Sigmoid colon (tissue), 7 donors: ENCODE data around the gene NCOA1. TPM values are rescaled to one million over a fixed set of nuclear protein-coding genes. Genes with fewer than 3 reads are reported as not detected.

Source experiments
- DNase-seq: peaks from one replicate; pipeline ENCODE4 v3.0.0-alpha.2; 2019
- H3K27ac ChIP-seq, 4 donors: fragments of 200-600 bp; sonication (generic); one replicate each; pipeline ENCODE4 v1.5.1; 2016 to 2019; ENCODE audit warnings: mild to moderate bottlenecking in 1 of 4
- H3K27me3 ChIP-seq, 3 donors: fragments of 200-600 bp; sonication (generic); one replicate each; pipeline ENCODE4 v1.5.1; 2019; ENCODE audit warnings: mild to moderate bottlenecking in 1 of 3
- H3K36me3 ChIP-seq, 4 donors: fragments of 200-600 bp; sonication (generic); one replicate each; pipeline ENCODE4 v1.5.1; 2016 to 2019
- H3K4me1 ChIP-seq, 4 donors: fragments of 200-600 bp; sonication (generic); one replicate each; pipeline ENCODE4 v1.5.1; 2017 to 2019
- H3K4me3 ChIP-seq, 4 donors: fragments of 200-600 bp; sonication (generic); one replicate each; pipeline ENCODE4 v1.5.1; 2017 to 2019; ENCODE audit warnings: mild to moderate bottlenecking in 2 of 4, moderate library complexity in 1 of 4
- H3K9me3 ChIP-seq, 4 donors: fragments of 200-600 bp in 3 of 4; sonication (generic) in 3 of 4; one replicate each; pipeline versions ENCODE4 v1.5.1 to v1.6.1; 2013 to 2019
- EP300 ChIP-seq, 4 donors: sonication (generic); formaldehyde crosslinking; IDR thresholded peaks; one replicate each; pipeline ENCODE4 v1.6.1; 2017; ENCODE audit warnings: antibody characterized with exemption in 4 of 4
- POLR2A ChIP-seq, 2 donors: fragments of 450-650 bp; IDR thresholded peaks; one replicate each; pipeline ENCODE4 v1.6.1; 2016; ENCODE audit warnings: antibody characterized with exemption in 2 of 2, mild to moderate bottlenecking in 2 of 2, moderate library complexity in 2 of 2
- POLR2AphosphoS5 ChIP-seq, 4 donors: sonication (generic); formaldehyde crosslinking; IDR thresholded peaks; one replicate each; pipeline ENCODE4 v1.6.1; 2017; ENCODE audit warnings: antibody characterized with exemption in 4 of 4
- WGBS, 2 donors: extraction: QIAGEN DNeasy Blood & Tissue Kit; methylation state at CpG; one replicate each; pipeline ENCODE4 v1.1.7; 2013; 5-methylcytosine and 5-hydroxymethylcytosine counted together
- intact Hi-C: fragments of 100-400 bp; cut with DNase I; formaldehyde crosslinking; loops from one replicate; pipeline ENCODE4 v1.15.1; 2023
- polyA plus RNA-seq, 3 donors: library from polyadenylated mRNA; stranded (reverse); fragments of 200-250 nt; gene quantifications; one replicate each; pipeline ENCODE4 v1.2.3, GENCODE V29; 2013
- total RNA-seq, 4 donors: library from RNA; depleted of rRNA; stranded (reverse); fragments of >200 nt; gene quantifications; one replicate each; pipeline ENCODE4 v1.1.0, GENCODE V29; 2016
- TF ChIP-seq, protein P1 (sequence below), 4 experiments: fragments of 450-650 bp in 3 of 4; fragments of 200-600 bp in 1 of 4; IDR thresholded peaks; one replicate each; pipeline ENCODE4 v1.5.1; 2016 to 2019; ENCODE audit warnings: antibody characterized with exemption in 4 of 4, mild to moderate bottlenecking in 3 of 4, moderate library complexity in 2 of 4
- donor health status: healthy with polysubstance abuse.
- donor health status: Bipolar disorder and iron deficiency.
- donor health status: healthy.

The NCOA1 gene
- total and polyA plus RNA-seq, 7 donors, result 11.3 to 61.7 (median 49.2) TPM

DNA sequence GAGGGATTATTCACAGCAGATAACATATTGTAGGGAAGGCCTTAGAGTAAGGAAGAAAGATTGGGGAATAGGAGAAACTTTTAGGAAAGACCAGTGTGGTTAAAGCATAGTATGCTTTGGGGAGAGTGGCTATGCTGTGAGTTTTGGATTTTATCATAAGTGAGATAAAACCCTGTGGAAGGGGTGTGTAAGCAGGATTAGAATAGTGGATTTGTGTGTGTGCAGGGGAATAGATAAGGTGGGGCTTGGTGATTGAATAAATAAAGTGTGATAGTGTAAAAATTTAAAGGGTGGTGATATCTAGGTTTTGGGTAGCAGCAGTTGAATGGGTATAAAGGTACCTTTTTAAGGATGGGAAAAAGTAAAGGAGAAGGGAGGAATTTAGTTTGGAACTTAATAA lies 137.7 kb downstream of the NCOA1 start:
- DNase-seq, result no peak
- no peak overlapping the region for H3K27ac ChIP-seq
- no peak overlapping the region for H3K4me3 ChIP-seq
- no peaks in the 10 kb centered on the region for H3K9me3 ChIP-seq
- no peaks in the 10 kb centered on the region for H3K36me3 ChIP-seq
- peaks cover 0 to 25% (median 12%) of the 10 kb centered on the region in 4 donors for H3K4me1 ChIP-seq
- TF ChIP-seq, protein P1, sequence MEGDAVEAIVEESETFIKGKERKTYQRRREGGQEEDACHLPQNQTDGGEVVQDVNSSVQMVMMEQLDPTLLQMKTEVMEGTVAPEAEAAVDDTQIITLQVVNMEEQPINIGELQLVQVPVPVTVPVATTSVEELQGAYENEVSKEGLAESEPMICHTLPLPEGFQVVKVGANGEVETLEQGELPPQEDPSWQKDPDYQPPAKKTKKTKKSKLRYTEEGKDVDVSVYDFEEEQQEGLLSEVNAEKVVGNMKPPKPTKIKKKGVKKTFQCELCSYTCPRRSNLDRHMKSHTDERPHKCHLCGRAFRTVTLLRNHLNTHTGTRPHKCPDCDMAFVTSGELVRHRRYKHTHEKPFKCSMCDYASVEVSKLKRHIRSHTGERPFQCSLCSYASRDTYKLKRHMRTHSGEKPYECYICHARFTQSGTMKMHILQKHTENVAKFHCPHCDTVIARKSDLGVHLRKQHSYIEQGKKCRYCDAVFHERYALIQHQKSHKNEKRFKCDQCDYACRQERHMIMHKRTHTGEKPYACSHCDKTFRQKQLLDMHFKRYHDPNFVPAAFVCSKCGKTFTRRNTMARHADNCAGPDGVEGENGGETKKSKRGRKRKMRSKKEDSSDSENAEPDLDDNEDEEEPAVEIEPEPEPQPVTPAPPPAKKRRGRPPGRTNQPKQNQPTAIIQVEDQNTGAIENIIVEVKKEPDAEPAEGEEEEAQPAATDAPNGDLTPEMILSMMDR (IDR thresholded peaks at IDR 0.05), result no peak
- no peak for TF ChIP-seq EP300 (IDR thresholded peaks at IDR 0.05)
- TF ChIP-seq POLR2AphosphoS5 (IDR thresholded peaks at IDR 0.05), result no peak
- no peak for TF ChIP-seq POLR2A (IDR thresholded peaks at IDR 0.05)
- no peaks in the 10 kb centered on the region for H3K27me3 ChIP-seq
- intact Hi-C loops, result no loop called here

DNA sequence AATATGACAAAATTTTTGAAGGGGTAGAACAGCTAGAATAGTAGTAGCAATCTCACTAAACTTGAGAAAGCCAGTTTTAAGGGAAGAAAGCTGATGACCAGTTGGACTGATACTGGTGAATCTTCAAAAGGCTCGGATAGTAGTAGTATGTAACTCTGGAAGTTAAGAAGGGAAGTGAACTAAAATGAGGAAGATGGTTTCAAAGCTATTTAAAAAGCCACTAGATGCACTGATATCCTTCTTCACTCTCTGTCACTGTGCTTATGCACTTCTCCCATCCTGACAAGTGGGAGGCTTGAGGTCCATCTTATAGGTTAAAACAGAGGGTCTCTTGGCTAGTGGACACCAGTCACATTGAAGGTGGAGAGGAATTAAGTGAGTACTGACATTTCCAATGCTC lies 141.1 kb downstream of the NCOA1 start:
- TF ChIP-seq, protein P1 (IDR thresholded peaks at IDR 0.05), result no peak
- H3K4me1 ChIP-seq, result peaks cover 0 to 17% (median 8%) of the 10 kb centered on the region in 4 donors
- intact Hi-C loops, result no loop called here

DNA sequence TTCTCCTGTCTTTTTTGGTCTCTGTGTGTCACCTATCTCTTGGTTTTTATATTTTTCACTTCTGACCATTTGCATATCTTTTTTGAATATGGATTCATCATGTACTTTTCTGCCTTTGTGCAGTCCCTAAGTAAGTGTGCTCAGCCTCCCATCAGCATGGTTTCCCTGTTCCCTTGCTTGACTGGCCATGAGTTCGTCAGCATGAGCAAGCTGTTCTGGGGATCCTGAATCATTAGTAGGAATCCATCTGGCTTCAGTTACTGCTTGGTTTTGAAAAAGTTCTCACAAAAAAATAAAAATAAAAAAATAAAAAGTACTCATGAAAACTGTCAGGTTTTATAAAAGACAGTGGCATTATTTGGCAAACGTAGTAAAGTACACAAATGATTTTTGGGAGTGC lies 144.1 kb downstream of the NCOA1 start:
- no peak overlapping the region for H3K4me3 ChIP-seq
- no peaks in the 10 kb centered on the region for H3K9me3 ChIP-seq
- no peak for DNase-seq
- H3K27me3 ChIP-seq, result no peaks in the 10 kb centered on the region
- TF ChIP-seq, protein P1 (IDR thresholded peaks at IDR 0.05), result no peak
- TF ChIP-seq POLR2A (IDR thresholded peaks at IDR 0.05), result no peak
- no peak for TF ChIP-seq EP300 (IDR thresholded peaks at IDR 0.05)
- TF ChIP-seq POLR2AphosphoS5 (IDR thresholded peaks at IDR 0.05), result no peak
- H3K36me3 ChIP-seq, result no peaks in the 10 kb centered on the region
- intact Hi-C loops, result no loop called here
- peaks cover 0 to 17% (median 4%) of the 10 kb centered on the region in 4 donors for H3K4me1 ChIP-seq
- 78 to 83% methylated on average over 2 of the region's 2 CpGs for WGBS, 2 donors
- H3K27ac ChIP-seq, result no peak overlapping the region

More for the DNA sequence above, 141.1 kb downstream of the NCOA1 start:
- DNase-seq, result no peak
- no peaks in the 10 kb centered on the region for H3K36me3 ChIP-seq
- H3K27me3 ChIP-seq, result no peaks in the 10 kb centered on the region
- no peak overlapping the region for H3K4me3 ChIP-seq
- no peak overlapping the region for H3K27ac ChIP-seq
- 69 to 90% methylated on average over 1 of the region's 1 CpG for WGBS, 2 donors
- no peaks in the 10 kb centered on the region for H3K9me3 ChIP-seq

DNA sequence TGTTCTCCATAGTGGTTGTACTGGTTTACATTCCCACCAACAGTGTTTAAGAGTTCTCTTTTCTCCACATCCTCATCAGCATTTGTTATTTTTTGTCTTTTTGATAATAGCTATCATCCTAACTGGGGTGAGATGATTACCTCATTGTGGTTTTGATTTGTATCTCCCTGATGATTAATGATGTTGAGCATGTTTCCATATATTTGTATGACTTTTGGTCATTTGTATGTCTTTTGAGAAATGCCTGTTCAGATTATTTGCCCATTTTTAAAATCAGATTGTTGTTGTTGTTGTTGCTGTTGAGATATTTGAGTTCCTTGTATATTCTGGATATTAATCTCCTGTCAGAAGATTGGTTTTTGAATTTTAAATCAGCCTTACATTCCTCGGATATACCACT lies 147.5 kb downstream of the NCOA1 start:
- WGBS, 2 donors, result 89 to 95% methylated on average over 1 of the region's 1 CpG
- peaks cover 0 to 7% (median 0%) of the 10 kb centered on the region in 4 donors for H3K4me1 ChIP-seq
- DNase-seq, result no peak
- TF ChIP-seq POLR2AphosphoS5 (IDR thresholded peaks at IDR 0.05) (no peak), EP300 (IDR thresholded peaks at IDR 0.05) (no peak), POLR2A (IDR thresholded peaks at IDR 0.05) (no peak)
- TF ChIP-seq, protein P1 (IDR thresholded peaks at IDR 0.05), result no peak
- H3K27me3 ChIP-seq, result no peaks in the 10 kb centered on the region
- intact Hi-C loops, result no loop called here
- no peak overlapping the region for H3K4me3 ChIP-seq
- H3K9me3 ChIP-seq, result no peaks in the 10 kb centered on the region
- H3K27ac ChIP-seq, result no peak overlapping the region
- H3K36me3 ChIP-seq, result no peaks in the 10 kb centered on the region

DNA sequence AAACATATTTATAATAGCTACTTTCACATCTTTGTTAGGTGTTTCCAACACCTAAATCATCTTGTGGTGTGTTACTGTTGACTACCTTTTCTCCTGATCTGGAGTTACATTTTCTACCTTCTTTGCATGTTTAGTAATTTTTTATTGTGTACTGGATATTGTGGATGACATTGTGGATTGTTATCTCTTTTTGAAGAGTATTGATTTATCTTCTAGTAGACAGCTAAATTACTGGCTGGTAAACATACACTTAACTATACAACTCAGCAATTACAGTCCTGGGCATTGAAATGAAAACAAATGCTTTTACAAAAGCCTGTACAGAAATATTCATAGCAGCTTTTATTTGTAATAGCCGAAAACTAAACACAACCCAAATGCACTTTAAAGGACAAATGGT lies 151.3 kb downstream of the NCOA1 start:
- no peak overlapping the region for H3K27ac ChIP-seq
- WGBS, 2 donors, result 92% methylated on average over 1 of the region's 1 CpG
- TF ChIP-seq POLR2AphosphoS5 (IDR thresholded peaks at IDR 0.05) (no peak), EP300 (IDR thresholded peaks at IDR 0.05) (no peak), POLR2A (IDR thresholded peaks at IDR 0.05) (no peak)
- TF ChIP-seq, protein P1 (IDR thresholded peaks at IDR 0.05), result no peak

More for the DNA sequence above, 151.3 kb downstream of the NCOA1 start:
- H3K4me1 ChIP-seq, result no peaks in the 10 kb centered on the region
- H3K9me3 ChIP-seq, result no peaks in the 10 kb centered on the region
- intact Hi-C loops, result no loop called here
- no peaks in the 10 kb centered on the region for H3K36me3 ChIP-seq
- no peak for DNase-seq
- H3K27me3 ChIP-seq, result no peaks in the 10 kb centered on the region
- H3K4me3 ChIP-seq, result no peak overlapping the region
